ENCODE measurements around the gene DSE.
A peak's percentile ranks its signal among the peaks of the same experiment; 100 is the strongest.

The DSE gene

DNA sequence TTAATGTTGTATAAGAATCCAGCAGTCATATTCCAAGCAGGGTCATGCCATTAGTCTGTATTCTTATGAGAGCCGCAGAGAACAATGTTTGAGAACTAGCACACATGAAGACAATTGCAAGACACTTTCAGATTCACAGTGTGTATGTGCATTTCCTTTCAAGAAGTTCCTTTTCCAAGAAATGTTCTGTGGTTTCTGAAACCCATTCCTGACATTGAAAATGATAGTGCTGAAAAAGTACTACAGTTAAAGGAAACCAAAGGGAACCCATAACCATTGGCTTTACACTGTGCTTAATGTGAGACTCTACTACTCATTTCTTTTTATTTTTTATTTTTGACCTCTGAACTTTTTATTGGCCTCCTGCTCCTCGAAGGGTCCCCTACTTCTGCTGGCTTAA is 86.2 kb downstream of the DSE start:
- Histone ChIP-seq H3K4me3 (ENCODE audit: low read depth in 1 of 2, low read length in 1 of 2) (no peak overlapping the region), H3K36me3 (no peaks in the 10 kb centered on the region), H3K4me1 (ENCODE audit: control insufficient read depth in 1 of 2, insufficient read depth in 1 of 2, low read depth in 1 of 2, low read length in 1 of 2) (peaks cover 11 to 14% of the 10 kb centered on the region in 2 experiments), H3K9me3 (no peaks in the 10 kb centered on the region), H3K27ac (no peak overlapping the region), H3K27me3 (no peaks in the 10 kb centered on the region)
- TF ChIP-seq, protein P1, sequence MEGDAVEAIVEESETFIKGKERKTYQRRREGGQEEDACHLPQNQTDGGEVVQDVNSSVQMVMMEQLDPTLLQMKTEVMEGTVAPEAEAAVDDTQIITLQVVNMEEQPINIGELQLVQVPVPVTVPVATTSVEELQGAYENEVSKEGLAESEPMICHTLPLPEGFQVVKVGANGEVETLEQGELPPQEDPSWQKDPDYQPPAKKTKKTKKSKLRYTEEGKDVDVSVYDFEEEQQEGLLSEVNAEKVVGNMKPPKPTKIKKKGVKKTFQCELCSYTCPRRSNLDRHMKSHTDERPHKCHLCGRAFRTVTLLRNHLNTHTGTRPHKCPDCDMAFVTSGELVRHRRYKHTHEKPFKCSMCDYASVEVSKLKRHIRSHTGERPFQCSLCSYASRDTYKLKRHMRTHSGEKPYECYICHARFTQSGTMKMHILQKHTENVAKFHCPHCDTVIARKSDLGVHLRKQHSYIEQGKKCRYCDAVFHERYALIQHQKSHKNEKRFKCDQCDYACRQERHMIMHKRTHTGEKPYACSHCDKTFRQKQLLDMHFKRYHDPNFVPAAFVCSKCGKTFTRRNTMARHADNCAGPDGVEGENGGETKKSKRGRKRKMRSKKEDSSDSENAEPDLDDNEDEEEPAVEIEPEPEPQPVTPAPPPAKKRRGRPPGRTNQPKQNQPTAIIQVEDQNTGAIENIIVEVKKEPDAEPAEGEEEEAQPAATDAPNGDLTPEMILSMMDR (IDR thresholded peaks at IDR 0.05) = no peak

GRCh38 chr6:116458264-116458663 is 87.5 kb downstream of the DSE start:
- TF ChIP-seq, protein P1 (IDR thresholded peaks at IDR 0.05) = no peak
- Histone ChIP-seq H3K4me1 (ENCODE audit: control insufficient read depth in 1 of 2, insufficient read depth in 1 of 2, low read depth in 1 of 2, low read length in 1 of 2) (peaks cover 17 to 21% of the 10 kb centered on the region in 2 experiments), H3K36me3 (no peaks in the 10 kb centered on the region), H3K27ac (no peak overlapping the region), H3K4me3 (ENCODE audit: low read depth in 1 of 2, low read length in 1 of 2) (no peak overlapping the region), H3K9me3 (no peaks in the 10 kb centered on the region), H3K27me3 (no peaks in the 10 kb centered on the region)

DNA sequence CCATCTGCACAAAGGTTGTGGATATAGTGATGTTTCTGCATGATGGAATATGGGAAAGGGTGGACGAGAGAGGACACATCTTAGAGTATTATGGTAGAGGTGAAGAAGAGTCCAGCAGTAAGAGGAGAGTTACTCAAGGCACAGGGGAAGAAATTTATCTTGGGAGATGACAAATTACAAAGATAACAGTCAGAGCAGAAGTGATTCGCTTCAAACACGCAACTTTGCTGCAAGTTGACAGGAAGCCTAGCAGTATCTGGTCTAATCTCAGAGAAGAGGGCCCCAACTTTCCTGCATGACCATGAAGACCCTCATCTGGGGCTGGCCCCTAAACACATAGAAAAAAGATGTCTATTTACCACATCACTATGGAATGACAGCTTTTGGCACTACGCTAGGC is 89.2 kb downstream of the DSE start:
- Histone ChIP-seq H3K27me3 (no peaks in the 10 kb centered on the region), H3K9me3 (no peaks in the 10 kb centered on the region), H3K27ac (no peak overlapping the region), H3K36me3 (no peaks in the 10 kb centered on the region), H3K4me3 (ENCODE audit: low read depth in 1 of 2, low read length in 1 of 2) (no peak overlapping the region), H3K4me1 (ENCODE audit: control insufficient read depth in 1 of 2, insufficient read depth in 1 of 2, low read depth in 1 of 2, low read length in 1 of 2) (peaks cover 33 to 37% of the 10 kb centered on the region in 2 experiments)
- TF ChIP-seq, protein P1 (IDR thresholded peaks at IDR 0.05) = no peak

DNA sequence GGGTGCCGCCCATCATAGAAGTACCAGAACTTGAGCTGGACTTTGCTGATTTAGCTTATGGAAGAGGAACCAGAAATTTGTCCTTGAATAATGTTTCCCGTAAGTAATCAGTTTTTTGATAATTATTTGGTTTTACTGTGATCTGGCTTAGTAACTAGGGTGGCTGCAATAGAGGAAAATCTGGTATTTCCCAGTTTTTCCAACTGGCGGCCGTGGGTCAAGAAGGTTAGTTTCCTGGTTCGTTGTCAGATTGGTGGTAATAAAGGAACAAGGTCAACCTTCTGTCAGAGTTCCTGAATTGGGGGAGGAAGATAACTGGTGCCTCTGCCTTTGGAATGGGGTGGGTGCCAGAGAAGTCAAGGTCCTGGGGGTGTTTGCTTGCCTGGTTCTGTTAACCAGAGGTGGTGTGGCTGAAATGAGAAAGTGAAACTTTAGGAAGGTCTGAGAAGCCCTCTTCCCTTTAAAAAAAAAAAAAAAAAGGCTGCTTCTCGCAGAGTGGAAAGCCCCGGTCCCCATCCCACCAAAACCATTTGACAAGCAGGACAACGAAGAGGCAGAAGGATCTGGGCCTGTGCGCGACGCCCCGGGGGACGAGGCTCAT is 90.7 kb downstream of the DSE start, which contains the start of gene CALHM6:
TSS of gene CALHM6 (plus strand) at position 45 of the 601 bp plus-strand sequence. CDS start at position 600, 555 bp downstream.
- Histone ChIP-seq H3K4me1 (ENCODE audit: control insufficient read depth in 1 of 2, insufficient read depth in 1 of 2, low read depth in 1 of 2, low read length in 1 of 2) (peaks cover 40 to 47% of the 10 kb centered on the region in 2 experiments), H3K27ac (peak within 1 kb of the TSS; percentile 76)

GRCh38 chr6:116461932-116462885 is 91.5 kb downstream of the DSE start:
- Histone ChIP-seq H3K27ac (peak overlapping the region; percentile 76), H3K4me3 (ENCODE audit: low read depth in 1 of 2, low read length in 1 of 2) (peak overlapping the region; percentile 73 to 74)

More for the DNA sequence above, 90.7 kb downstream of the DSE start, which contains the start of gene CALHM6:
- no peaks in the 10 kb centered on the region for H3K36me3 ChIP-seq
- TF ChIP-seq, protein P1 (IDR thresholded peaks at IDR 0.05) = no peak
- H3K27me3 ChIP-seq = no peaks in the 10 kb centered on the region
- no peaks in the 10 kb centered on the region for H3K9me3 ChIP-seq
- H3K4me3 ChIP-seq (ENCODE audit: low read depth in 1 of 2, low read length in 1 of 2) = peak within 1 kb of the TSS; percentile 73 to 74

More at GRCh38 chr6:116461932-116462885, 91.5 kb downstream of the DSE start:
- H3K36me3 ChIP-seq = no peaks in the 10 kb centered on the region
- H3K27me3 ChIP-seq = no peaks in the 10 kb centered on the region
- TF ChIP-seq, protein P1 (IDR thresholded peaks at IDR 0.05) = no peak
- H3K4me1 ChIP-seq (ENCODE audit: control insufficient read depth in 1 of 2, insufficient read depth in 1 of 2, low read depth in 1 of 2, low read length in 1 of 2) = peaks cover 40 to 47% of the 10 kb centered on the region in 2 experiments
- H3K9me3 ChIP-seq = no peaks in the 10 kb centered on the region
